Measurements from ENCODE around the gene IST1. TPM values are rescaled to one million over a fixed set of nuclear protein-coding genes. Genes with fewer than 3 reads are reported as not detected.

Gene IST1
- total and polyA plus RNA-seq, 8 donors = 156 to 360 (median 298) TPM

DNA sequence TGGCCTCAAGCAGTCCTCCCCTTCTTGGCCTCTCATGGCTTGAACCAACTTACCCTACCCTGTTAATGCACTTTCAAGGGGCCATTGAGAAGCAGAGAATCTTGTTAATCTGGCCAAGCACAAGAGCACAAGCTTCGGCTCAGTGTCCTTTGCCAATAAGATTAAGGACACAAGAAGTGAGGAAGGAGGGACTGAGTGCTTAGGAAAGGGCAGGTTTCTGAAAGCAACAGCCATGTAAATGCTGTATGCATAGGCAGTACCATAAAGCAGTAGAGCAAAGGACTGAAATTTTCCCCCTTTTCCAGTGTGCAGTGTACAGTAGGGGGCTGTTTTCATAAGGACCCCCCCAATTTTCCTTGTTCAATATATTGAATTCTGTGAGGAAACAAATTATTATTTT, 37.7 kb downstream of the IST1 start:
- H3K36me3 ChIP-seq = peaks cover 3 to 50% of the 10 kb centered on the region in 2 donors

DNA sequence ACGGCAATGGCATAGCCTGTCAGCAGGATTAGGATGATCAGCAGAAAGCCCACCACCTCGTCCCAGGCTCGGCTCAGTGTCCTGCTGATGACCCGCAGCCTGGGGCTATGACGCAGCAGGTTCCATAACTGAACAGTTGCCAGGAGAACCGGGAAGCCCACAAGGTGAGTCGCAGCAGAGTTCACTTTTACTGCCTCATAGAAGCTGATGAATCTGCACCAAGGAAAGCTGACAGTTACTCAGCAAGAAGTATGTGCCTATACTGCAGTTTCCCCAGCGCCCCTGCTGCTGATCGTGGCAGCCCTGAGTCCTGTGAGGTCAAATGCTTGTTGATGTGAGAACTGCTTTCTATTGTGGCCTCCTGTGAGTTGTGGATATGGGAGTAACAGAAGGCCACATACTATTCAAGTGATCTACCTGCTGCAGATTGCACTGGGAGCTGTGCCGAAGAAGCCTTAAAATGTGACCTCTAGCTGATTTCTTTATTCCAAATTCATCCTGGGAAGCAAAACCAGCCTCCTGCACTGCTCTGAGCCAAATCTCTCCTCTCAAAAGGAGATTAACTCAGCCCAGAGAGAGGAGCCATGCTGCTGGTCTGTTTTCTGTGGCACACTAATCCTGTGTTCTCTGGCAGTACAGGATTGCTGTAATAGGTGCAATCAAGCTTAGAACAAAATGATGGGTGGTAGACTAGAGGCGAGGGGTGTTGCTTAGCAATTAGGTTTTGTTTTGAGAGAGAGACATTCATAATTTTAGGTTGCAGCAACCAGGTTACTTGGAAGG, 38.8 kb downstream of the IST1 start:
- ATAC-seq (no peak), DNase-seq (no peak)
- Histone ChIP-seq H3K36me3 (peaks cover 3 to 39% of the 10 kb centered on the region in 2 donors), H3K27ac (no peak overlapping the region), H3K27me3 (no peaks in the 10 kb centered on the region), H3K9me3 (no peaks in the 10 kb centered on the region), H3K4me1 (peaks cover 0 to 7% of the 10 kb centered on the region in 2 donors), H3K4me3 (no peak overlapping the region)
- TF ChIP-seq, protein P1, sequence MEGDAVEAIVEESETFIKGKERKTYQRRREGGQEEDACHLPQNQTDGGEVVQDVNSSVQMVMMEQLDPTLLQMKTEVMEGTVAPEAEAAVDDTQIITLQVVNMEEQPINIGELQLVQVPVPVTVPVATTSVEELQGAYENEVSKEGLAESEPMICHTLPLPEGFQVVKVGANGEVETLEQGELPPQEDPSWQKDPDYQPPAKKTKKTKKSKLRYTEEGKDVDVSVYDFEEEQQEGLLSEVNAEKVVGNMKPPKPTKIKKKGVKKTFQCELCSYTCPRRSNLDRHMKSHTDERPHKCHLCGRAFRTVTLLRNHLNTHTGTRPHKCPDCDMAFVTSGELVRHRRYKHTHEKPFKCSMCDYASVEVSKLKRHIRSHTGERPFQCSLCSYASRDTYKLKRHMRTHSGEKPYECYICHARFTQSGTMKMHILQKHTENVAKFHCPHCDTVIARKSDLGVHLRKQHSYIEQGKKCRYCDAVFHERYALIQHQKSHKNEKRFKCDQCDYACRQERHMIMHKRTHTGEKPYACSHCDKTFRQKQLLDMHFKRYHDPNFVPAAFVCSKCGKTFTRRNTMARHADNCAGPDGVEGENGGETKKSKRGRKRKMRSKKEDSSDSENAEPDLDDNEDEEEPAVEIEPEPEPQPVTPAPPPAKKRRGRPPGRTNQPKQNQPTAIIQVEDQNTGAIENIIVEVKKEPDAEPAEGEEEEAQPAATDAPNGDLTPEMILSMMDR (IDR thresholded peaks at IDR 0.05) = no peak
- intact Hi-C loops (cut with DNase I) = no loop called here

More for the DNA sequence above, 37.7 kb downstream of the IST1 start:
- Histone ChIP-seq H3K9me3 (no peaks in the 10 kb centered on the region), H3K27me3 (no peaks in the 10 kb centered on the region), H3K27ac (no peak overlapping the region), H3K4me3 (no peak overlapping the region), H3K4me1 (peaks cover 0 to 15% of the 10 kb centered on the region in 2 donors)
- DNase-seq = no peak
- ATAC-seq = no peak
- TF ChIP-seq, protein P1 (IDR thresholded peaks at IDR 0.05) = no peak
- intact Hi-C loops (cut with DNase I) = no loop called here

DNA sequence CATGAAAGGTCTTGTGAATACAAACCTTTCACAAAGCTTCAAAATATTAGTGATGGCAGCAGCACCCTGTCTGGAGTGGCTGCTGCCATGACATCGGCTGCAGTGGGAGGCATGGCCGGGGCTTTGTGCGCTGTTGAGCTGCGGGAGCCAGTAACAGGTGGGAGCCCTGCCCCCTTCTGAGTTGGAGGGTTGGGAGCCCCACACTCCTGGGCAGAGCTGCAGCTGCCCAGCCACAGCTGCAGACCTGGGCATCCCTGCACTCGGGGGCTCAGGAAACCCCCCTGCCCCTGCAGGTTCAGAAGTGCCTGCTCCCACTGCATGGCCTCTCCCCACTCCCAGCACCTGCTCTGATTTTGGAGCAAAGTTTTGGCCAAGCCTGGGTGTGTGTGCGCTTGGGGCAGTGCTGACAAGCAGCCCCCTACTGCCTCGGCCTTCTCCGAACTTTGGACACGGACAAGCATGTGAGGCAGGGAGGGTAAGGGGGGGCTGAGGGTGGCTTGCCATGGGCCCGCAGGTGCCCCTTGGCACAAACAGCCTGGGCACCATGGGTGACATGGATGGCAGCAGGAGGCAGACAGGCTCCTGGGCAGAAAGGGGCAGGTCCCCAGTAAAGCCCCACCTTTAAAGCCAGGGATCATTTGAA, 42.7 kb downstream of the IST1 start:
- no peaks in the 10 kb centered on the region for H3K27me3 ChIP-seq
- no peak for DNase-seq
- H3K27ac ChIP-seq = no peak overlapping the region
- H3K9me3 ChIP-seq = no peaks in the 10 kb centered on the region
- H3K4me1 ChIP-seq = no peaks in the 10 kb centered on the region
- intact Hi-C loops (cut with DNase I) = no loop called here
- H3K4me3 ChIP-seq = no peak overlapping the region
- no peak for ATAC-seq
- TF ChIP-seq, protein P1 (IDR thresholded peaks at IDR 0.05) = no peak
- H3K36me3 ChIP-seq = peaks cover 3 to 19% of the 10 kb centered on the region in 2 donors

DNA sequence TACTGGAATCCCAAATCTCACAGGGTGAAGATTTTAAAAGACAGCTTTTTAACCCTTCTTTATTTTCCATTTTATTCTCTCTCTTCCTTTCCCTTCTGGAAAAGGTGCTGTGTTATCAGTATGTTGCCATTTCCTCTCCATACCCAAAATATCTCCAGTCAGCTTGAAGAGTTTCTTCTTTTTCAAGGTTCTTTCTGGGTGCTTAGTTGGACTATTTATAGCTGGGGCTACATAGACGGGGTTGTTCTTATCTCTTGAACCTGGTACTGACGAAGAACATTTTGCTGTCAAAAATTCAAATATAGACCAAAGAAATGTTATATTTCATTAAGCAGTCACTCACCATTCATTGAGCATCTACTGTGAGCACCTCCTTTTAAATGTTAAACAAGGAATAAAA, 48.6 kb downstream of the IST1 start:
- no peak for DNase-seq
- no peak overlapping the region for H3K4me3 ChIP-seq
- H3K9me3 ChIP-seq = no peaks in the 10 kb centered on the region
- intact Hi-C loops (cut with DNase I) = no loop called here
- no peak for ATAC-seq
- TF ChIP-seq, protein P1 (IDR thresholded peaks at IDR 0.05) = no peak
- H3K4me1 ChIP-seq = no peaks in the 10 kb centered on the region
- no peak overlapping the region for H3K27ac ChIP-seq
- no peaks in the 10 kb centered on the region for H3K36me3 ChIP-seq
- no peaks in the 10 kb centered on the region for H3K27me3 ChIP-seq

DNA sequence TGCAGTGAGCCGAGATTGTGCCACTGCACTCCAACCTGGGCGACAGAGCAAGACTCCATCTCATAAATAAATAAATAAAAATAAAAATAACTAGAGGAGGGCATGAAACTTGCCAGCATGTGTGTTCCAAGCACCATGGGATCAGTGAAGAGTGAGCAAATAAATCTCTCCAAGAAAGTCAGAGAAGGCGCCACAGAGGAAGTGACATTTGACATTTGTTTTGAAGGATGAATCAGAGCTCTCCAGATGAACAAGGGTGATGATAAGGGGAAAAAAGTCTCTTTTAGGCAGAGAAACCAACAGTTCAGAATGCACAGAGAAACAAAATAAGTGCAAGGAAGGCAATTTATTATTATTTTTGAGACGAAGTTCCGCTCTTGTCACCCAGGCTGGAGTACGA, 50.3 kb downstream of the IST1 start:
- H3K4me1 ChIP-seq = no peaks in the 10 kb centered on the region
- no peak for ATAC-seq
- intact Hi-C loops (cut with DNase I) = no loop called here

More for the DNA sequence above, 50.3 kb downstream of the IST1 start:
- DNase-seq = no peak
- TF ChIP-seq, protein P1 (IDR thresholded peaks at IDR 0.05) = no peak
- Histone ChIP-seq H3K27me3 (no peaks in the 10 kb centered on the region), H3K27ac (no peak overlapping the region), H3K36me3 (no peaks in the 10 kb centered on the region), H3K4me3 (no peak overlapping the region), H3K9me3 (no peaks in the 10 kb centered on the region)
